ENCODE data around the gene GALNS. TPM values are rescaled to one million over a fixed set of nuclear protein-coding genes. Genes with fewer than 3 reads are reported as not detected.

GALNS gene
- total and polyA plus RNA-seq, 11 donors, result 10.7 to 22.7 (median 14.1) TPM

DNA sequence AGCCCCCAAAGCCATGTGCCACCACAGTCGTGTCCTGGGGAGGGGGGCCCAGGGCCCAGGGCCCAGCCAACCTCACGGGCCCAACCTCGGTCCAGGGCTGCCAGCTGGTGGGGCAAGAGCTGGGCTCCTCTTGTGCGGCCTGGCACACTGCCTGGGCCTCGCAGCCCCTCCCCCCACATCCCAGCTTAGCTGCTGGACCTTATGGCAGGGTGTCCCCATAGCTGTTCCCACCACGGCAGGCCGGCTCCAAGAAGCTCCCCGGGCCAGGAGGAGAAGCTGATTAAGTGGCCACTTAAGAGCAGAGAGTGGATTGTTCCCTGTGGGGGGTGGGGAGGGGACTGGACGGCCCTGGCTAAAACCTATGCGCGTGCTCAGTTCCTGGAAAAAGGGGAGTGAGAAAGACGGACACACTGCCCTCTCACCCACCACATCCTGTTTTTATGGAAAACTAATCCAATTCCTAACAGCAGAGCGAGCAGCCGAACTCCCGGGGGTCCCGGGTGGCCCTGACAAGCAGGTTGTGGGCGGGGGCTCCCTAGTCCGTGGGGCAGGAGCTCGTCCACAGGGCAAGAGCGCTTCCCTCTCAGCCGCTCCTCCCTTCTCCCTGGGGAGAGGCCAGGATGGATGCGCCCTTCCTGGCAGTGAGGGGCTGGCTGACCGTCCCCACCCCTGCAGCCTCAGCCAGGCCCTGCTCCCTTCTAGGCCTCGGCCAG is 88.5 kb downstream of the GALNS start:
- Histone ChIP-seq H3K27me3 (no peaks in the 10 kb centered on the region), H3K4me3 (peak overlapping the region in 1 of 12 donors; percentile 19), H3K9me3 (no peaks in the 10 kb centered on the region), H3K36me3 (no peaks in the 10 kb centered on the region), H3K4me1 (peaks cover 3 to 63% (median 52%) of the 10 kb centered on the region in 12 donors), H3K27ac (peak overlapping the region in 3 of 12 donors; percentile 29 to 89 (median 32))
- peak; percentile 30 to 62 (median 38) for ATAC-seq
- TF ChIP-seq CTCF (IDR thresholded peaks at IDR 0.05) (no peak), POLR2A (IDR thresholded peaks at IDR 0.05) (no peak)
- WGBS, 4 donors, result 17 to 31% (median 24%) methylated on average over 11 to 24 of the region's 24 CpGs
- intact Hi-C loops (cut with DNase I), result no loop called here
- DNase-seq, result peak in 3 of 5 donors; percentile 53 to 67 (median 57)

- TF ChIP-seq CTCF (IDR thresholded peaks at IDR 0.05), result no peak
- no peak for TF ChIP-seq POLR2A (IDR thresholded peaks at IDR 0.05)
- H3K36me3 ChIP-seq, result no peaks in the 10 kb centered on the region
- ATAC-seq (no peak), DNase-seq (no peak)
- peaks cover 3 to 58% (median 47%) of the 10 kb centered on the region in 12 donors for H3K4me1 ChIP-seq
- no peaks in the 10 kb centered on the region for H3K27me3 ChIP-seq
- H3K27ac ChIP-seq, result peak overlapping the region in 3 of 12 donors; percentile 29 to 89 (median 32)
- WGBS, 4 donors, result 53 to 76% (median 71%) methylated on average over 4 to 12 of the region's 12 CpGs
- intact Hi-C loops (cut with DNase I), result no loop called here
- no peaks in the 10 kb centered on the region for H3K9me3 ChIP-seq
- no peak overlapping the region for H3K4me3 ChIP-seq
Observed at GRCh38 chr16:88767546-88768070, 89.1 kb downstream of the GALNS start.

DNA sequence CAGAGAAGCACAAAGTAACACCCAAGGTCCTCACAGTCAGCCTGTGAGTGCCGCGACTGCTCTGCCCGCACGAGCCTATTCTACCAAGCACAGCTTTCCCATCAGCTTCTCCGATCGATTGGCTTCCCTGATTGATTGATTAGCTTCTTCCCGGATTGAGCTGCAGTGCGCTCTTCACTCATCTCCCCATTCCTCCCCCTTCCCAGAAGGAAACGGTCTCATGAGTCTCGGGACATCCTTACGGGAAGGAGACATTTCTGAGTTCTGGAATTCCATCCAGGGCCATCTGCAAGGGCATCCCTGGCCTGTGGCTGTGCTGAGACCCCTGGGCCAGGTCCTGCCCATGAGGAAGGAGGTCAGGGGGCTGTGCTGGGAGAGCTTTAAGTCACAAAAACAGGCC is 89.8 kb downstream of the GALNS start:
- H3K36me3 ChIP-seq, result no peaks in the 10 kb centered on the region
- DNase-seq, result no peak
- H3K9me3 ChIP-seq, result no peaks in the 10 kb centered on the region
- peak overlapping the region in 1 of 12 donors; percentile 89 for H3K27ac ChIP-seq
- H3K4me1 ChIP-seq, result peaks cover 3 to 58% (median 44%) of the 10 kb centered on the region in 12 donors
- ATAC-seq, result no peak
- WGBS, 4 donors, result 73 to 79% (median 77%) methylated on average over 11 of the region's 11 CpGs
- H3K4me3 ChIP-seq, result no peak overlapping the region
- intact Hi-C loops (cut with DNase I), result no loop called here
- H3K27me3 ChIP-seq, result no peaks in the 10 kb centered on the region
- TF ChIP-seq CTCF (IDR thresholded peaks at IDR 0.05), result no peak
- TF ChIP-seq POLR2A (IDR thresholded peaks at IDR 0.05), result no peak

- ATAC-seq (no peak), DNase-seq (no peak)
- Histone ChIP-seq H3K9me3 (no peaks in the 10 kb centered on the region), H3K27ac (peak overlapping the region in 1 of 12 donors; percentile 33), H3K36me3 (no peaks in the 10 kb centered on the region), H3K27me3 (no peaks in the 10 kb centered on the region), H3K4me3 (no peak overlapping the region), H3K4me1 (peaks cover 0 to 50% (median 28%) of the 10 kb centered on the region in 12 donors)
- intact Hi-C loops (cut with DNase I), result no loop called here
- 76 to 84% (median 82%) methylated on average over 8 to 9 of the region's 9 CpGs for WGBS, 4 donors
- no peak for TF ChIP-seq CTCF (IDR thresholded peaks at IDR 0.05)
- TF ChIP-seq POLR2A (IDR thresholded peaks at IDR 0.05), result no peak
Observed at GRCh38 chr16:88764913-88765349, 91.8 kb downstream of the GALNS start.

Data from heart left ventricle (tissue), 16 donors.